ENCODE data around the gene TRDN.

- TF ChIP-seq CTCF (IDR thresholded peaks at IDR 0.05) (no peak), POLR2A (IDR thresholded peaks at IDR 0.05) (no peak), POLR2AphosphoS5 (IDR thresholded peaks at IDR 0.05) (no peak), EP300 (IDR thresholded peaks at IDR 0.05) (no peak)
Observed at GRCh38 chr6:123383718-123384117, 253.0 kb downstream of the TRDN start.

All from sigmoid colon (tissue), 4 donors.